ENCODE data around the gene AK9. TPM values are rescaled to one million over a fixed set of nuclear protein-coding genes. Genes with fewer than 3 reads are reported as not detected.

The AK9 gene
- total and polyA plus RNA-seq, 2 of the 4 experiments (the other 2 are of a cell fraction), result 1.7 to 1.8 TPM

- Histone ChIP-seq H3K27me3 (ENCODE audit: control insufficient read depth, insufficient read depth, low read length) (no peaks in the 10 kb centered on the region), H3K36me3 (ENCODE audit: control insufficient read depth, insufficient read depth, low read length) (no peaks in the 10 kb centered on the region), H2BK20ac (ENCODE audit: low read depth, low read length) (no peak overlapping the region), H3K23ac (ENCODE audit: low read depth, low read length) (no peak overlapping the region), H4K8ac (ENCODE audit: low read depth in 2 of 2, low read length in 2 of 2) (no peak overlapping the region), H2BK120ac (ENCODE audit: low read depth, low read length) (no peak overlapping the region), H3K18ac (ENCODE audit: low read depth, low read length) (no peak overlapping the region), H3K56ac (ENCODE audit: extremely low read depth, insufficient read depth, low read length) (no peak overlapping the region), H4K20me1 (ENCODE audit: insufficient read depth, low read length) (no peaks in the 10 kb centered on the region), H4K5ac (ENCODE audit: low read depth, low read length) (no peak overlapping the region), H3K4me2 (ENCODE audit: low read depth, low read length) (no peak overlapping the region), H3K4me1 (ENCODE audit: control insufficient read depth, insufficient read depth, low read length) (peaks cover 3% of the 10 kb centered on the region), H3K9ac (ENCODE audit: low read depth, low read length) (no peak overlapping the region), H3K9me3 (ENCODE audit: control insufficient read depth, insufficient read depth, low read length) (no peaks in the 10 kb centered on the region), H3K4ac (ENCODE audit: low read depth, low read length) (no peak overlapping the region), H2BK15ac (ENCODE audit: low read depth, low read length) (no peak overlapping the region), H3K9me1 (ENCODE audit: insufficient read depth, low read length) (no peaks in the 10 kb centered on the region), H3K4me3 (ENCODE audit: insufficient read depth, low read depth, low read length) (no peak overlapping the region), H2BK5ac (ENCODE audit: low read depth, low read length, poor library complexity, severe bottlenecking) (no peak overlapping the region), H2AFZ (replicated peaks; ENCODE audit: low read length, poor library complexity) (no peak overlapping the region), H3K27ac (ENCODE audit: insufficient read depth, low read length) (no peak overlapping the region), H3K14ac (replicated peaks; ENCODE audit: low read depth, low read length) (no peak overlapping the region), H3K79me1 (ENCODE audit: low read depth in 1 of 2, low read length in 2 of 2) (no peaks in the 10 kb centered on the region), H4K91ac (ENCODE audit: insufficient read depth, low read depth, low read length) (no peak overlapping the region), H2AK9ac (replicated peaks; ENCODE audit: low read depth, low read length, poor library complexity) (no peak overlapping the region), H2AK5ac (ENCODE audit: low read depth, low read length) (no peak overlapping the region)
- DNase-seq, result no peak
- dilution Hi-C loops (cut with HindIII; ENCODE audit: low sequenced_read_pairs, unreplicated experiment) (no loop called here), in situ Hi-C loops (cut with MboI; ENCODE audit: low sequenced_read_pairs) (no loop called here), intact Hi-C loops (cut with micrococcal nuclease) (no loop called here)
- no TSS peak for BruUV-seq (replicated peaks)
- no peak for ATAC-seq (ENCODE audit: low read depth)
- no peak for TF ChIP-seq BHLHE40 (IDR thresholded peaks at IDR 0.05; ENCODE audit: low read depth, low read length)
- TF ChIP-seq, protein P1, sequence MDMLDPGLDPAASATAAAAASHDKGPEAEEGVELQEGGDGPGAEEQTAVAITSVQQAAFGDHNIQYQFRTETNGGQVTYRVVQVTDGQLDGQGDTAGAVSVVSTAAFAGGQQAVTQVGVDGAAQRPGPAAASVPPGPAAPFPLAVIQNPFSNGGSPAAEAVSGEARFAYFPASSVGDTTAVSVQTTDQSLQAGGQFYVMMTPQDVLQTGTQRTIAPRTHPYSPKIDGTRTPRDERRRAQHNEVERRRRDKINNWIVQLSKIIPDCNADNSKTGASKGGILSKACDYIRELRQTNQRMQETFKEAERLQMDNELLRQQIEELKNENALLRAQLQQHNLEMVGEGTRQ (IDR thresholded peaks at IDR 0.05; ENCODE audit: low read depth, low read length), result no peak
- no peak for TF ChIP-seq RAD21 (IDR thresholded peaks at IDR 0.05; ENCODE audit: low read length)
- TF ChIP-seq MAZ (IDR thresholded peaks at IDR 0.05; ENCODE audit: borderline replicate concordance, low read depth, low read length), result no peak
- TF ChIP-seq CEBPB (IDR thresholded peaks at IDR 0.05; ENCODE audit: low read depth, low read length), result no peak
- TF ChIP-seq MXI1 (IDR thresholded peaks at IDR 0.05; ENCODE audit: borderline replicate concordance, low read depth, low read length), result no peak
- TF ChIP-seq FOS (IDR thresholded peaks at IDR 0.05; ENCODE audit: low read depth, low read length), result no peak
- TF ChIP-seq CHD1 (IDR thresholded peaks at IDR 0.05; ENCODE audit: low read depth, low read length), result no peak
- no peak for TF ChIP-seq NFE2L2 (IDR thresholded peaks at IDR 0.05; ENCODE audit: low read depth, low read length)
- no peak for TF ChIP-seq CTCF (conservative IDR thresholded peaks at IDR 0.05; ENCODE audit: low read depth, low read length)
- TF ChIP-seq MAFK (IDR thresholded peaks at IDR 0.05; ENCODE audit: low read depth, low read length), result no peak
- no peak for TF ChIP-seq SMC3 (IDR thresholded peaks at IDR 0.05; ENCODE audit: low read depth, low read length)
- no peak for TF ChIP-seq RCOR1 (IDR thresholded peaks at IDR 0.05; ENCODE audit: insufficient replicate concordance, low read length)
- no peak for TF ChIP-seq POLR2A (IDR thresholded peaks at IDR 0.05; ENCODE audit: low read depth, low read length)
- TF ChIP-seq, protein P2, sequence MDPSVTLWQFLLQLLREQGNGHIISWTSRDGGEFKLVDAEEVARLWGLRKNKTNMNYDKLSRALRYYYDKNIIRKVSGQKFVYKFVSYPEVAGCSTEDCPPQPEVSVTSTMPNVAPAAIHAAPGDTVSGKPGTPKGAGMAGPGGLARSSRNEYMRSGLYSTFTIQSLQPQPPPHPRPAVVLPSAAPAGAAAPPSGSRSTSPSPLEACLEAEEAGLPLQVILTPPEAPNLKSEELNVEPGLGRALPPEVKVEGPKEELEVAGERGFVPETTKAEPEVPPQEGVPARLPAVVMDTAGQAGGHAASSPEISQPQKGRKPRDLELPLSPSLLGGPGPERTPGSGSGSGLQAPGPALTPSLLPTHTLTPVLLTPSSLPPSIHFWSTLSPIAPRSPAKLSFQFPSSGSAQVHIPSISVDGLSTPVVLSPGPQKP (IDR thresholded peaks at IDR 0.05; ENCODE audit: borderline replicate concordance, low read depth, low read length), result no peak
- POLR2A ChIA-PET (ENCODE audit: unreplicated experiment), result no interaction called here
- CTCF ChIA-PET, result interaction anchor here (1.9 kb wide), 1 partner anchor 367 kb away, joined by 5 read pairs; no protein-coding TSS in a partner anchor
These were observed 18.2 kb downstream of the AK9 start for GRCh38 chr6:109672839-109673238.
